Measurements from ENCODE around the gene RPS23. TPM values are rescaled to one million over a fixed set of nuclear protein-coding genes. Genes with fewer than 3 reads are reported as not detected.
"Not testable (repeated sequence)": the region's sequence is repeated elsewhere in the genome, so short reads cannot be mapped to it uniquely, and the experiment has no call there.

RPS23 gene
- total RNA-seq, 4 donors from 2014 or later: 2,255 to 4,084 (median 2,405) TPM

GRCh38 chr5:82274343-82275211 is 3.6 kb downstream of the RPS23 start:
- no peaks in the 10 kb centered on the region for H3K36me3 ChIP-seq

GRCh38 chr5:82273426-82273825 is 4.7 kb downstream of the RPS23 start:
- DNase-seq; H3K4me3 ChIP-seq; H3K9me3 ChIP-seq; H3K27ac ChIP-seq; H3K4me1 ChIP-seq; H3K27me3 ChIP-seq; H3K36me3 ChIP-seq; intact Hi-C loops (cut with DNase I; ENCODE audit: low total_unique reads): not testable (repeated sequence)

More at GRCh38 chr5:82274343-82275211, 3.6 kb downstream of the RPS23 start:
- intact Hi-C loops (cut with DNase I; ENCODE audit: low total_unique reads): no loop called here
- Histone ChIP-seq H3K27ac (no peak overlapping the region), H3K4me3 (no peak overlapping the region), H3K4me1 (no peaks in the 10 kb centered on the region), H3K27me3 (no peaks in the 10 kb centered on the region), H3K9me3 (no peaks in the 10 kb centered on the region)
- no peak for TF ChIP-seq POLR2A (IDR thresholded peaks at IDR 0.05)
- TF ChIP-seq CTCF (IDR thresholded peaks at IDR 0.05): no peak
- DNase-seq: no peak

- H3K4me1 ChIP-seq; H3K36me3 ChIP-seq; H3K9me3 ChIP-seq; H3K27ac ChIP-seq; H3K27me3 ChIP-seq; H3K4me3 ChIP-seq; DNase-seq; intact Hi-C loops (cut with DNase I; ENCODE audit: low total_unique reads): not testable (repeated sequence)
These were observed 5.4 kb downstream of the RPS23 start for GRCh38 chr5:82272571-82273356.

- H3K4me3 ChIP-seq; intact Hi-C loops (cut with DNase I; ENCODE audit: low total_unique reads); H3K36me3 ChIP-seq; H3K9me3 ChIP-seq; H3K4me1 ChIP-seq; H3K27me3 ChIP-seq: not testable (repeated sequence)
- peak in 1 of 2 donors; percentile 42 for DNase-seq
- peak overlapping the region in 1 of 2 donors; percentile 30 for H3K27ac ChIP-seq
These were observed 8.8 kb downstream of the RPS23 start for GRCh38 chr5:82269363-82269762.

- H3K4me1 ChIP-seq; H3K36me3 ChIP-seq; H3K4me3 ChIP-seq; H3K9me3 ChIP-seq; DNase-seq; intact Hi-C loops (cut with DNase I; ENCODE audit: low total_unique reads); H3K27me3 ChIP-seq; H3K27ac ChIP-seq: not testable (repeated sequence)
These were observed 10.7 kb downstream of the RPS23 start for GRCh38 chr5:82267297-82267933.

GRCh38 chr5:82265047-82265446 is 13.1 kb downstream of the RPS23 start:
- H3K9me3 ChIP-seq: no peaks in the 10 kb centered on the region
- no peaks in the 10 kb centered on the region for H3K4me1 ChIP-seq
- H3K36me3 ChIP-seq: no peaks in the 10 kb centered on the region
- no peaks in the 10 kb centered on the region for H3K27me3 ChIP-seq
- H3K4me3 ChIP-seq: no peak overlapping the region
- H3K27ac ChIP-seq: no peak overlapping the region
- intact Hi-C loops (cut with DNase I; ENCODE audit: low total_unique reads): no loop called here
- DNase-seq: no peak
- TF ChIP-seq POLR2A (IDR thresholded peaks at IDR 0.05) (no peak), CTCF (IDR thresholded peaks at IDR 0.05) (no peak)

Measured in uterus (tissue), 4 donors.